NCI-H128 (cell line): Measurements from ENCODE around the gene PTDSS2.

Experiments
- DNase-seq: peaks from one replicate; lab custom pipeline; 2025; ENCODE audit not compliant: unreplicated experiment; lab: John Stamatoyannopoulos, UW

PTDSS2 gene

GRCh38 chr11:489610-490185, 39.6 kb downstream of the PTDSS2 start:
- DNase-seq, result no peak

- DNase-seq, result no peak
Measured at GRCh38 chr11:490186-490929, 40.3 kb downstream of the PTDSS2 start.

- no peak for DNase-seq
Measured at GRCh38 chr11:490930-491260, 40.8 kb downstream of the PTDSS2 start.

- no peak for DNase-seq
Measured at GRCh38 chr11:491358-491757, 41.3 kb downstream of the PTDSS2 start.

- DNase-seq, result no peak
Measured at GRCh38 chr11:492427-493226, 42.5 kb downstream of the PTDSS2 start.

GRCh38 chr11:494761-495536, 44.9 kb downstream of the PTDSS2 start:
- DNase-seq, result no peak

- DNase-seq, result no peak
Measured at GRCh38 chr11:495537-495931, 45.5 kb downstream of the PTDSS2 start.

GRCh38 chr11:496834-497564, 46.9 kb downstream of the PTDSS2 start:
- DNase-seq, result no peak

- no peak for DNase-seq
Measured at GRCh38 chr11:497565-498296, 47.7 kb downstream of the PTDSS2 start.

- DNase-seq, result no peak
Measured at GRCh38 chr11:498297-499181, 48.5 kb downstream of the PTDSS2 start.

- no peak for DNase-seq
Measured at GRCh38 chr11:499201-500076, 49.4 kb downstream of the PTDSS2 start.

- DNase-seq, result no peak
Measured at GRCh38 chr11:501001-501682, 51.1 kb downstream of the PTDSS2 start.

- no peak for DNase-seq
Measured at GRCh38 chr11:501683-502287, 51.7 kb downstream of the PTDSS2 start.

GRCh38 chr11:502288-503178, 52.5 kb downstream of the PTDSS2 start:
- DNase-seq, result no peak

GRCh38 chr11:503179-503981, 53.3 kb downstream of the PTDSS2 start:
- no peak for DNase-seq
